Neural crest cell (in vitro differentiated cells): Measurements from ENCODE around the gene IRS2. TPM values are rescaled to one million over a fixed set of nuclear protein-coding genes. Genes with fewer than 3 reads are reported as not detected.

Experiments used
- DNase-seq: peaks from one replicate; pipeline ENCODE4 v3.0.0; 2021; ENCODE audit warnings: low read depth, mixed read lengths, low spot score
- H3K27ac Mint-ChIP-seq: one replicate; pipeline ENCODE4 v1.8.0; 2021; ENCODE audit warnings: mild to moderate bottlenecking, mixed read lengths; ENCODE audit not compliant: unreplicated experiment
- H3K27me3 Mint-ChIP-seq: 2 replicates; pipeline ENCODE4 v1.8.0; 2021; ENCODE audit warnings: low read depth, mild to moderate bottlenecking, mixed read lengths
- H3K36me3 Mint-ChIP-seq: 2 replicates; pipeline ENCODE4 v1.8.0; 2021; ENCODE audit warnings: low read depth, mild to moderate bottlenecking, mixed read lengths
- H3K4me1 Mint-ChIP-seq: 2 replicates; pipeline ENCODE4 v1.8.0; 2021; ENCODE audit warnings: mixed read lengths
- H3K4me3 Mint-ChIP-seq: one replicate; pipeline ENCODE4 v1.8.0; 2021; ENCODE audit warnings: mild to moderate bottlenecking, mixed read lengths
- H3K9me3 Mint-ChIP-seq: 2 replicates; pipeline ENCODE4 v1.8.0; 2021; ENCODE audit warnings: mixed read lengths
- CTCF ChIP-seq: fragments of 200-600 bp; sonication (generic); conservative IDR thresholded peaks from 2 replicates; pipeline ENCODE4 v1.5.0; 2021; ENCODE audit warnings: antibody characterized with exemption, mild to moderate bottlenecking
- total RNA-seq: library from RNA; stranded (reverse); gene quantifications from 2 replicates; pipeline ENCODE4 v1.2.1, GENCODE V29; 2021

Gene IRS2
- total RNA-seq, 1 donor from 2014 or later = 7.0 TPM

- TF ChIP-seq CTCF = no peak
- no peak overlapping the region for H3K4me3 Mint-ChIP-seq
- DNase-seq = no peak
- no peak overlapping the region for H3K27ac Mint-ChIP-seq
- peaks cover 27% of the 10 kb centered on the region for H3K4me1 Mint-ChIP-seq
- H3K27me3 Mint-ChIP-seq = no peaks in the 10 kb centered on the region
- no peaks in the 10 kb centered on the region for H3K9me3 Mint-ChIP-seq
- H3K36me3 Mint-ChIP-seq = no peaks in the 10 kb centered on the region
Observed at GRCh38 chr13:109725297-109725696, 61.1 kb downstream of the IRS2 start.

- no peak for TF ChIP-seq CTCF
- H3K36me3 Mint-ChIP-seq = no peaks in the 10 kb centered on the region
- DNase-seq = no peak
- no peaks in the 10 kb centered on the region for H3K27me3 Mint-ChIP-seq
- H3K4me3 Mint-ChIP-seq = no peak overlapping the region
- no peaks in the 10 kb centered on the region for H3K9me3 Mint-ChIP-seq
- H3K27ac Mint-ChIP-seq = no peak overlapping the region
- H3K4me1 Mint-ChIP-seq = peaks cover 30% of the 10 kb centered on the region
Observed at GRCh38 chr13:109724603-109725002, 61.8 kb downstream of the IRS2 start.

GRCh38 chr13:109723046-109723445, 63.3 kb downstream of the IRS2 start:
- H3K27ac Mint-ChIP-seq = no peak overlapping the region
- DNase-seq = no peak
- no peaks in the 10 kb centered on the region for H3K27me3 Mint-ChIP-seq
- TF ChIP-seq CTCF = no peak
- no peaks in the 10 kb centered on the region for H3K36me3 Mint-ChIP-seq
- no peaks in the 10 kb centered on the region for H3K9me3 Mint-ChIP-seq
- H3K4me3 Mint-ChIP-seq = no peak overlapping the region
- peaks cover 25% of the 10 kb centered on the region for H3K4me1 Mint-ChIP-seq

- Mint-ChIP-seq H3K36me3 (no peaks in the 10 kb centered on the region), H3K27me3 (no peaks in the 10 kb centered on the region), H3K4me3 (no peak overlapping the region), H3K9me3 (no peaks in the 10 kb centered on the region), H3K27ac (no peak overlapping the region), H3K4me1 (peaks cover 24% of the 10 kb centered on the region)
- DNase-seq = no peak
- no peak for TF ChIP-seq CTCF
Observed at GRCh38 chr13:109722068-109722467, 64.3 kb downstream of the IRS2 start.

GRCh38 chr13:109720758-109721184, 65.6 kb downstream of the IRS2 start:
- no peak overlapping the region for H3K27ac Mint-ChIP-seq
- TF ChIP-seq CTCF = no peak

More at GRCh38 chr13:109720758-109721184, 65.6 kb downstream of the IRS2 start:
- no peaks in the 10 kb centered on the region for H3K9me3 Mint-ChIP-seq
- H3K4me3 Mint-ChIP-seq = no peak overlapping the region
- no peak for DNase-seq
- no peaks in the 10 kb centered on the region for H3K27me3 Mint-ChIP-seq
- H3K4me1 Mint-ChIP-seq = peaks cover 24% of the 10 kb centered on the region
- H3K36me3 Mint-ChIP-seq = no peaks in the 10 kb centered on the region
